DOHH2 (cell line): ENCODE data around the gene ITPKA.

Experiments
- CTCF ChIP-seq: fragments of 200-600 bp; sonication (generic); IDR thresholded peaks from one replicate; pipeline ENCODE4 v1.5.1; 2014; ENCODE audit warnings: antibody characterized with exemption, mild to moderate bottlenecking, low read depth, low read length; ENCODE audit not compliant: poor library complexity, severe bottlenecking
- EZH2phosphoT487 ChIP-seq: fragments of 200-600 bp; sonication (generic); IDR thresholded peaks from 2 replicates; pipeline ENCODE4 v1.6.1; 2017; ENCODE audit warnings: borderline replicate concordance, mild to moderate bottlenecking, antibody characterized with exemption, low read length, moderate library complexity, mixed read lengths

- TF ChIP-seq EZH2phosphoT487 = no peak
- TF ChIP-seq CTCF = no peak
Measured at GRCh38 chr15:41543521-41543870, 49.8 kb downstream of the ITPKA start.
